ENCODE measurements around the gene PDCD11.

The PDCD11 gene

DNA sequence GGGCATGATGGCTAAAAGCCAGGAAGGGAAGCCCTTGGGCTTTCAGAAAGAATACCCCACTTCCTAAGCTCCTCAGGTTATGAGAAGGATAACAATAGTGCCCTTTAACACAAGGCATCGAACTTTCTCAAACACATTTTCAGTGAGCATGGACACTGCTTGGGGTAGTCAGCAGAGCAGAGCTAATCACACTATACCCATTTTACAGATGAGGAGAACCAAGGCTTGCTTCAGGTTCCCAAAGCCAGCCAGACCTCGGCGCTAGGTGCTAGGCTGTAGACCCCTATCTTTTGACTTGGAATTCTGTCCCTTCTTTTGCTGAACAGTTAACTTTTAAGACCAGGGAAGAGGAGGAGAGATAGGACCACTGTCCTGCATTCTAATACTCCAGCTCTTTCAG lies 98.9 kb downstream of the PDCD11 start:
- Mint-ChIP-seq H3K4me3 (peak overlapping the region; percentile 67 to 71), H3K36me3 (ENCODE audit: insufficient read depth) (peaks cover 5% of the 10 kb centered on the region), H3K27ac (no peak overlapping the region), H3K4me1 (ENCODE audit: low read depth in 2 of 2) (peaks cover 11 to 18% of the 10 kb centered on the region in 2 donors), H3K27me3 (peaks cover 47 to 67% of the 10 kb centered on the region in 2 donors), H3K9me3 (no peaks in the 10 kb centered on the region)
- DNase-seq = no peak
- ATAC-seq (replicated peaks) = no peak
